GM18505 (cell line): ENCODE results near the gene ZNF608.
A peak's percentile ranks its signal among the peaks of the same experiment; 100 is the strongest.

ENCODE experiments used
- ATAC-seq: cut with Tn5 transposase; IDR thresholded peaks from one replicate; pipeline ENCODE4 v1.9.1; 2021; ENCODE audit not compliant: unreplicated experiment
- POLR2A ChIP-seq: IDR thresholded peaks from 4 replicates; pipeline ENCODE4 v1.6.1; 2011; ENCODE audit warnings: borderline replicate concordance; ENCODE audit not compliant: insufficient read depth, insufficient read length; ENCODE audit errors: extremely low read depth

ZNF608 gene

DNA sequence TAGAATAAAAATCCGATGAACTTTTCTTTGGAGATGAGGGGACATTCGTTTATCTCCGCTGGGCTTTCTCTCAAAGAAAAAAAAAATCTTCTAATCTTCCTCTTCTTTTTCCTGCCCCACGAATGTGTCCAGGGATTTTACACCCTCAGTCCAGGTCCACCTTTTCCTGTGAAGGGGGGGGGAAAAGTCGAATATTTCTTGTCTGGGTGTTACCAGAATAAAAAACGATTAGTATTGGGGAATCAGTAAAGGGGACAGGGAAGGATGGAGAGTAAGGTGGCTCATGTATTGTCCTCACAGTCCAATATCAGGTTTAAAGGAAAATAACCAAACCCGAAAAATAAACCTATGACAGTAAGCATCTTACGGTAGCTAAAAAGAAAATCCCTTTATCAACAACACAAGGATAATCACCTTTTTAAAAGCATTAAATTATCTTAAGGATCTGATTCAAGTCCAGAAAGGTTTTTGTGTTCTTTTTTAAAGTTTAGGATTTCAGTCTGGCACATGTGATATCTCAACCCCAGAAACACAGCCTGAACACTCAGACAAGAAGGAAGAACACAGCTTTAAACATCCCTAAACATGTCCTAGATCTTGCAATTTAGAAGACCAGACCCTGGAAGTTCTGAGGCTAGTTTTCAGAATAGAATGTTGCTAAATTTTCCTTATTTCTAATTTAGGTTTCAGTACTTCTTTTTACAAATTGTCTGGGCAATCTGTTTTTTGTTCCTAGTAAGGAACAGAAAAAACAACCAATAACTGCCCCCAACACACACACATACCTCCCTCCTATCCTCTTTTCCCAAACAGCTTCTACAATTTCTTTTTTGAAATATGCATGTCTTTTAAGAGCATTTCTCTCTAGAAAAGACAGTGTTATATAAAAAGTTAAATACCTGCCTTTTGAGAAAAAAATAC is 1.2 kb downstream of the ZNF608 start:
- ATAC-seq, result no peak
- no peak for TF ChIP-seq POLR2A

DNA sequence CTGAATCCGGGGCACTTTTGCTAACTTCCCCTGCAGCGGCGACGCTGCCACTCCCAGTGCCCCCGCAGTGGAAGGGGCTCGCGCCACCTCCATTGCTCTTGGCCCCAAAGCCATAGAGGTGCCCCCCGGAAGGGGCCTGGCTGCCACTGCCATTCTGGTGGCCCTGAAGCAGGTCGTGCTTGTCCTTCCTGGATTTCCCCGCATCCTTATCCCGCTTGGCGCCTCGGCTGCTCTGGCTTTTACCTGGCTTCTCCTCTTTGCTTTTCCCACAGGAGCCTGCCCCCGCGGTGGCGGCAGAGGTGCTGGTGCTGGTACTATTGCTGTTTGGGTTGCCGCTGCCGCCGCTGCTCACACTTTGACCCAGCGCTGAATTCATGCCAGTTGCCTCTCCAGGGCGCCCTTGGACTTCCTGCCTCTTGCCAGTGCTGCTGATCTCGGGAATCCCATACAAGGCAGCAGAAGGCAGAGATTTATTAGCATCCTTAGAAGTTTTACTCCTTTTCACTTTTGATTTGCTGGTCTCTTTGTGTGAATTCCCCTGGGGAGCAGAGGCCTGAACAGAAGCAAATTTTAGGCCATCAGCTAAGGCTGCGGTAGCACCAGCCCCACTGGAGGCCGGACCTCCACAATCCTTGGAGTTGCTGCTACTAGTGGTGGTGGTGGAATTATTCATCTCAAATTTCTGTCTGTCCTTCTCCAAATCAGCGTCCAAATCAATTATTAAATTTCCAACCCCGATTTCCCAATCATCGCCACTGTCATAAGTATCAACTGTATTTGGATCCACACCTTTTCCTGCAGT is 2.1 kb downstream of the ZNF608 start:
- no peak for TF ChIP-seq POLR2A
- ATAC-seq, result no peak

DNA sequence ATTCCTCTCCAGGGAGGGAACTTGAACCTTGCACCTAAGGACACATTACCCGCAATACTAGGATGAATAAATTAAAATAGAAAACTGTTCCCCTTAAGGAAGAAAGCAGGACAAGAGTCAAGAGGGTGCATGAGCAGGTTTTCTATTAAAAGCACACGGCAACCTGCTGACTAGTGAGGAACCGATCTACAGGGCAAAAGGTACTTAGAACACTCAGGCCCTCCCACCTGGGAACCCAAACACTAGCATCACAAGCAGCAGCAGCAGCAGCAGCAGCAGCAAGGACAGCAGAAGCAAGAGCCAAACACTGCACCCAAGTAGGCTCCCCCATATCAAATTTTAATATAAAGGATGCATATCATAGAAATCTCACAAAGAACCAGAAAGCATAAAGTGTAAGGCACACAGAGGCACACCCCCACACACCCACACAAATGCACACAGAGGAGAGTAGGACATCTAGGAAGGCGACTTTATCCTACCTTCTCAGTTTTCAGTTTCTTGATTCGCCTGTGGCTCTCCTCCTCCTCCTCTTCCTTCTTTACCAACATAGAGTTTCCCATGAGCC is 2.8 kb downstream of the ZNF608 start:
- peak; percentile 60 for TF ChIP-seq POLR2A
- ATAC-seq, result no peak

DNA sequence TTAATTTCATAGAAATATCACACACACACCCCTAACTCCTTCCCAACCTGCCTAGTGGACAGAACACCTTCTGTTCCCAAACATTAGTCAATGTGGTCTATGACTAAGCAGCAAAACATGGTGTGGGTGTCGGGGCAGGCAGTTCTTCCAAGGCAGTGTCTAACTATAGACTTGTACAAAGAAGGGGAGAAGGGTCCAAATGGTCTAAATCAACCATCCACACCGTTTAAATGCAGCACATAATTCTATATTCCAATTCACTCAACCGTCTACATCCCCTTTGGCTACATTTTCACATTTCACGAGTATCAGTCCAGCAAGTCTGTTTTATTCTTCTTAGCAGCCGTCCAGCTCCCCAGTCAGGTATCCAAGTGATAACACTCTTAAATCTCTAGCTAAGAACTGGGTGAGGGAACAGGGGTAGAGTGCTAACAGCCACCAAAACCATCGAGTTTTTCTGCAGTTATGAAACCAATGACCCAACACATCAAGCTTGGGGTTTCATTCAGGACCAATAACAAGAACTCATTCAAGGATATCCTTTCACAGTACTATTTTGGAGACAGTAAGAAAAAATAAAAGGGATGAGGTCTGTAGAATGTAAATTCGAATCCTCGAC is 3.3 kb downstream of the ZNF608 start:
- no peak for TF ChIP-seq POLR2A
- ATAC-seq, result no peak

- no peak for ATAC-seq
- no peak for TF ChIP-seq POLR2A
These were observed 3.9 kb downstream of the ZNF608 start for GRCh38 chr5:124742521-124742920.

DNA sequence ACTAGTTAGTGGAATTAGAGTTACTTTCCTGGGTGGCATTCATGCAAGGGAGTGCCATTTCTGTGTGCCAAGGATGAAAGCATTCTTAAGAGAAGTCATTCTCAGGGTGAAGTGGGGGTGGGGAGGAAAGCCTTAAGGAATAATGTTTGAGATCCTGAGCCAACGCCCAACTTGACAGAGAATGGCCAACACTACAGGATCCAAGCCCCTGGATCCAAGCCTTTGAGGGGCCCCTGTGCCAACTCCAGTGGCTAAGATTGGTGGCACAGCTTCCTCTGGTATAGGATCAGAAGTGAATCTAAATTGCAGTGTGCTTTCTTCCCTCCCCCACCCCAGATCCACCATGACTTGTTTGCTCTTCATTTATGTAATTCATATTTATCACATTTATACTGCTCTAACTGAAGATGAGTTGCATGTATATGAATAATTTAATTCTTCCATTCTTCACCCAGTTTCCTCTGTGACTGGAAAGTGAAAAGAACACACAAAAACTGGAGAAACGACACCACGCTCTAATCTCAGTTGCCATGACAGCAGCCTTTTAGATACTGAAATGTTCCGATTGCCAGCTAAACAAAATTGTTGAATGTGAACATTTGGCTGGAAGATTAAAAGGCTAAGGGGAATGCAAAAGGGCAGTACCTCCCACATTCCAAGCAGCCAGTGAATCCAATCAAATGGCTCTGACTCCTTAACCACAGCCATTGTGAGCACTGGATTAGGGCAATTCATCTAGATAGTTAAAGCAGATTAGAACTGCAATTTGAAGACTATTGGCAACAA is 4.5 kb downstream of the ZNF608 start:
- TF ChIP-seq POLR2A, result no peak
- no peak for ATAC-seq

DNA sequence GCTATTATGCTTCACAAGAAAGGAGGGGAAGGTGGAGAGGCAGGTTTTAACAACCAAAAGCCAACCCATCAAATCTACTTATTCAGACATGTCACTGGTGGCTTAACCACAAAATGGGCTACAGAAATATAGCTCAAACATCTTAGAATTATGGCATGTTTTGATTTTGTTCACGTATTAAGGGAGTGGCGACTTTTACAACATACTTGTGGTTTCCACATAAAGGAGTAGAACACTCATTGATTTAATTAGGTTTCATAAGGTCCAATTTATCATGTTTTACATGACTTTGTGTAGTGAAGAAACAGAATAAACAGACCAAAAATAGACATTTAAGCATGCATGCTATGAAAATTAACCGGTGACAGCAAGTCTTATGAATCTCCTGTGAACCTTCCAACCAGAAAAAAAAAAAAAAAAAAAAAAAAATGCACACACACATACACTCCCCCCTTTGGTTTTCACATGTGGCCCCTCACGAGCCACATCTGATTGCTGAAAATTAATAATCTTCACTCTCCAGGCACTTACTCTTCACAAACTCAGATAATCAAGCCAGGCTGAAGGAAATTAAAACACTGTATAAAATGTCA is 5.4 kb downstream of the ZNF608 start:
- no peak for ATAC-seq
- TF ChIP-seq POLR2A, result no peak

GRCh38 chr5:124740071-124740470 is 6.4 kb downstream of the ZNF608 start:
- no peak for ATAC-seq
- no peak for TF ChIP-seq POLR2A

GRCh38 chr5:124739634-124740025 is 6.8 kb downstream of the ZNF608 start:
- ATAC-seq, result no peak

DNA sequence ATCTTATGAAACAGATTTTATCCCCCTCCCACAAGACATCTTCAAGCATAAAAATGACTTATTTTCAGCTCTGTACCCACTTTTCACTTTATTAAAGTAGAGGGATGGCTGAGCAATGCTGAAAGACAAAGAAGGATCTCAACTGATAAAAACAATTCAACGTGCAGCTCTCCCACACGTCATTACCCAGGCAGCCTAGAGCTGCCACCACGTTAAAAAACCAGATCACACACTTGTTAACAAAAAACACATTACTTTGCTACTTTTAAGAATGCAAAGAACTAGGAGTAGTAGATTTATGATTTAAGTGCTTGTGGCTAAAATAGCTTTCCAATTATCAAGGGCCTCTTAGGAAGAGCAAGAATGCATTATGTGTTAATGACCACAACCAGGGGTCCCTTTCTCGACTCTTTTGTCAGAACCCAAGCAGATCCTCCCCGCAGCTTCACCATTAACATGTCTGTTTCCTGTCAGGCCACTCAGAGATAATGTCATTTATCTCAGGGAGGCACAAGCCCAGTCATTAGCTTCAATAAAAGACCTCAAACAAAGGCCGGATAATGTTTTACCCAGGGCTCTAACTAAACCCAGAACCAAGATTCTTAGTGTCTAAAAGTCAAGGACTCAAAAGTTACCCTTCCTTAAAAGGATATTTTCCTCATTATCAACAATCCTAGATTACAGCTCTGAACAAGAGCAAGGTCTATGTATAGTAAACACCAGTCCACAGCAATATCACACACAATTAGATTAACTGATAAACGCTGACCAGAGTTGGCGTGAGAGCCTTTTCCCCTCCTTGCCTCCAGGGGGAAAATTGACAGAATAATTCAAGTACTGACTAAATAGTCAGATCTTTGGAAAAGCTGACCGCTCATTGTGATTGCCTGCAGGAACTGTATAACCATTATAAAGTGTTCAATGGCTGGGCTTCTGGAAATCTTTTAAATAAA is 7.5 kb downstream of the ZNF608 start:
- TF ChIP-seq POLR2A, result no peak
- no peak for ATAC-seq

More at GRCh38 chr5:124739634-124740025, 6.8 kb downstream of the ZNF608 start:
- TF ChIP-seq POLR2A, result no peak

- TF ChIP-seq POLR2A, result no peak
- no peak for ATAC-seq
These were observed 8.8 kb downstream of the ZNF608 start for GRCh38 chr5:124737651-124738050.
